Activated naive CD4-positive, alpha-beta T cell treated with Interleukin-2 at 50 U/mL for 16 hours (primary cell): Measurements from ENCODE around the gene DACH1.
"Not testable (repeated sequence)": the region's sequence is repeated elsewhere in the genome, so short reads cannot be mapped to it uniquely, and the experiment has no call there.

Experiments used
- DNase-seq: peaks from one replicate; pipeline ENCODE4 v3.0.0-alpha.2; 2020

The DACH1 gene

GRCh38 chr13:71867131-71867814, at the start of gene DACH1:
DACH1 (minus strand) TSS chr13:71867204.
- DNase-seq, result no peak

- DNase-seq, result no peak
Observed at GRCh38 chr13:71913717-71914116, 46.7 kb upstream of the DACH1 start.

- no peak for DNase-seq
Observed at GRCh38 chr13:71912524-71912923, 45.5 kb upstream of the DACH1 start.

GRCh38 chr13:71906448-71906847, 39.4 kb upstream of the DACH1 start:
- no peak for DNase-seq

- no peak for DNase-seq
Observed at GRCh38 chr13:71902676-71903075, 35.7 kb upstream of the DACH1 start.

- DNase-seq, result not testable (repeated sequence)
Observed at GRCh38 chr13:71893506-71893905, 26.5 kb upstream of the DACH1 start.

GRCh38 chr13:71886880-71887279, 19.9 kb upstream of the DACH1 start:
- DNase-seq, result no peak

- no peak for DNase-seq
Observed at GRCh38 chr13:71882120-71882519, 15.1 kb upstream of the DACH1 start.

GRCh38 chr13:71880753-71881541, 13.9 kb upstream of the DACH1 start:
- no peak for DNase-seq

- DNase-seq, result no peak
Observed at GRCh38 chr13:71879808-71880344, 12.9 kb upstream of the DACH1 start.

- DNase-seq, result no peak
Observed at GRCh38 chr13:71879129-71879535, 12.1 kb upstream of the DACH1 start.

- no peak for DNase-seq
Observed at GRCh38 chr13:71877256-71877653, 10.3 kb upstream of the DACH1 start.

GRCh38 chr13:71876648-71877255, 9.7 kb upstream of the DACH1 start:
- no peak for DNase-seq

- no peak for DNase-seq
Observed at GRCh38 chr13:71875823-71876222, 8.8 kb upstream of the DACH1 start.

- no peak for DNase-seq
Observed at GRCh38 chr13:71874458-71874857, 7.5 kb upstream of the DACH1 start.

GRCh38 chr13:71873418-71874247, 6.6 kb upstream of the DACH1 start:
- DNase-seq, result no peak

- no peak for DNase-seq
Observed at GRCh38 chr13:71871844-71872243, 4.8 kb upstream of the DACH1 start.

GRCh38 chr13:71871176-71871754, 4.3 kb upstream of the DACH1 start:
- no peak for DNase-seq

GRCh38 chr13:71870100-71870499, 3.1 kb upstream of the DACH1 start:
- DNase-seq, result no peak

GRCh38 chr13:71869274-71869673, 2.3 kb upstream of the DACH1 start:
- DNase-seq, result no peak

- no peak for DNase-seq
Observed at GRCh38 chr13:71866335-71867130, 471 bp downstream of the DACH1 start.
